Activated CD4-positive, alpha-beta T cell treated with anti-CD3 and anti-CD28 coated beads for 48 hours (primary cell): ENCODE measurements around the gene HSPH1.

ENCODE experiments used
- DNase-seq: peaks from one replicate; pipeline ENCODE4 v3.0.0-alpha.2; 2020

Gene HSPH1

GRCh38 chr13:31093145-31093885, 68.4 kb downstream of the HSPH1 start:
- no peak for DNase-seq

GRCh38 chr13:31092646-31093045, 69.1 kb downstream of the HSPH1 start:
- no peak for DNase-seq

GRCh38 chr13:31090961-31091624, 70.6 kb downstream of the HSPH1 start:
- DNase-seq, result no peak

GRCh38 chr13:31090096-31090495, 71.6 kb downstream of the HSPH1 start:
- DNase-seq, result no peak

- no peak for DNase-seq
Measured at GRCh38 chr13:31089649-31090048, 72.1 kb downstream of the HSPH1 start.

- DNase-seq, result no peak
Measured at GRCh38 chr13:31088826-31089420, 72.8 kb downstream of the HSPH1 start.
